Measurements from ENCODE around the gene TBC1D1. TPM values are rescaled to one million over a fixed set of nuclear protein-coding genes. Genes with fewer than 3 reads are reported as not detected.

TBC1D1 gene
- total RNA-seq, 1 experiment from 2014 or later: 89.0 TPM

- no TSS peak for BruUV-seq (replicated peaks)
- POLR2A ChIA-PET (ENCODE audit: unreplicated experiment): no interaction called here
- H3K9me2 ChIP-seq (replicated peaks; ENCODE audit: low read length): no peaks in the 10 kb centered on the region
- H3K27ac ChIP-seq (ENCODE audit: low read length): no peak overlapping the region
- CTCF ChIA-PET: interaction anchor here (0.6 kb wide), 1 partner anchor 37 kb away, joined by 3 read pairs; no protein-coding TSS in a partner anchor
- TF ChIP-seq EZH2 (IDR thresholded peaks at IDR 0.05; ENCODE audit: low read length, unreplicated experiment): no peak
- TF ChIP-seq, protein P1, sequence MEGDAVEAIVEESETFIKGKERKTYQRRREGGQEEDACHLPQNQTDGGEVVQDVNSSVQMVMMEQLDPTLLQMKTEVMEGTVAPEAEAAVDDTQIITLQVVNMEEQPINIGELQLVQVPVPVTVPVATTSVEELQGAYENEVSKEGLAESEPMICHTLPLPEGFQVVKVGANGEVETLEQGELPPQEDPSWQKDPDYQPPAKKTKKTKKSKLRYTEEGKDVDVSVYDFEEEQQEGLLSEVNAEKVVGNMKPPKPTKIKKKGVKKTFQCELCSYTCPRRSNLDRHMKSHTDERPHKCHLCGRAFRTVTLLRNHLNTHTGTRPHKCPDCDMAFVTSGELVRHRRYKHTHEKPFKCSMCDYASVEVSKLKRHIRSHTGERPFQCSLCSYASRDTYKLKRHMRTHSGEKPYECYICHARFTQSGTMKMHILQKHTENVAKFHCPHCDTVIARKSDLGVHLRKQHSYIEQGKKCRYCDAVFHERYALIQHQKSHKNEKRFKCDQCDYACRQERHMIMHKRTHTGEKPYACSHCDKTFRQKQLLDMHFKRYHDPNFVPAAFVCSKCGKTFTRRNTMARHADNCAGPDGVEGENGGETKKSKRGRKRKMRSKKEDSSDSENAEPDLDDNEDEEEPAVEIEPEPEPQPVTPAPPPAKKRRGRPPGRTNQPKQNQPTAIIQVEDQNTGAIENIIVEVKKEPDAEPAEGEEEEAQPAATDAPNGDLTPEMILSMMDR (conservative IDR thresholded peaks at IDR 0.05; ENCODE audit: low read depth, low read length): no peak
- TF ChIP-seq EZH2phosphoT487 (IDR thresholded peaks at IDR 0.05; ENCODE audit: borderline replicate concordance, low read length): no peak
- no peaks in the 10 kb centered on the region for H3K79me2 ChIP-seq (ENCODE audit: low read length)
- ATAC-seq (no peak), DNase-seq (no peak)
- no peaks in the 10 kb centered on the region for H3F3A ChIP-seq (ENCODE audit: low read length, unreplicated experiment)
- no peaks in the 10 kb centered on the region for H3K9me3 ChIP-seq (ENCODE audit: low read length)
- no peak overlapping the region for H3K4me2 ChIP-seq (ENCODE audit: low read length)
- no peaks in the 10 kb centered on the region for H4K20me1 ChIP-seq (ENCODE audit: low read length)
- no peaks in the 10 kb centered on the region for H3K36me3 ChIP-seq (ENCODE audit: low read depth, low read length)
- no peaks in the 10 kb centered on the region for H3K27me3 ChIP-seq (ENCODE audit: low read length)
- H2AFZ ChIP-seq (ENCODE audit: low read length): no peak overlapping the region
- H3K9ac ChIP-seq (ENCODE audit: low read length): no peak overlapping the region
- H3K4me3 ChIP-seq (ENCODE audit: low read length): no peak overlapping the region
- 0 out of 2 replicates have a peak, but pooled peaks cover 8% of the 10 kb centered on the region for H3K4me1 ChIP-seq (ENCODE audit: insufficient read depth, low read length)
- intact Hi-C loops (cut with micrococcal nuclease): no loop called here
These were observed 112.7 kb downstream of the TBC1D1 start for GRCh38 chr4:38003628-38004027.

- 0 out of 2 replicates have a peak, but pooled peaks cover 8% of the 10 kb centered on the region for H3K4me1 ChIP-seq (ENCODE audit: insufficient read depth, low read length)
- H3K9me2 ChIP-seq (replicated peaks; ENCODE audit: low read length): no peaks in the 10 kb centered on the region
- H3K36me3 ChIP-seq (ENCODE audit: low read depth, low read length): no peaks in the 10 kb centered on the region
- H2AFZ ChIP-seq (ENCODE audit: low read length): no peak overlapping the region
- no peak overlapping the region for H3K27ac ChIP-seq (ENCODE audit: low read length)
- intact Hi-C loops (cut with micrococcal nuclease): no loop called here
- no peaks in the 10 kb centered on the region for H3K9me3 ChIP-seq (ENCODE audit: low read length)
- H3F3A ChIP-seq (ENCODE audit: low read length, unreplicated experiment): no peaks in the 10 kb centered on the region
- no peak for TF ChIP-seq EZH2phosphoT487 (IDR thresholded peaks at IDR 0.05; ENCODE audit: borderline replicate concordance, low read length)
- TF ChIP-seq EZH2 (IDR thresholded peaks at IDR 0.05; ENCODE audit: low read length, unreplicated experiment): no peak
- TF ChIP-seq, protein P1 (conservative IDR thresholded peaks at IDR 0.05; ENCODE audit: low read depth, low read length): no peak
- no peaks in the 10 kb centered on the region for H4K20me1 ChIP-seq (ENCODE audit: low read length)
- no peaks in the 10 kb centered on the region for H3K79me2 ChIP-seq (ENCODE audit: low read length)
- no peak overlapping the region for H3K9ac ChIP-seq (ENCODE audit: low read length)
- no peak overlapping the region for H3K4me3 ChIP-seq (ENCODE audit: low read length)
- no peak for ATAC-seq
- no peak overlapping the region for H3K4me2 ChIP-seq (ENCODE audit: low read length)
- ChIA-PET POLR2A (ENCODE audit: unreplicated experiment) (no interaction called here), CTCF (no interaction called here)
- DNase-seq: no peak
- BruUV-seq (replicated peaks): no TSS peak
- H3K27me3 ChIP-seq (ENCODE audit: low read length): no peaks in the 10 kb centered on the region
These were observed 113.2 kb downstream of the TBC1D1 start for GRCh38 chr4:38004062-38004461.

- H3K4me1 ChIP-seq (ENCODE audit: insufficient read depth, low read length): 0 out of 2 replicates have a peak, but pooled peaks cover 8% of the 10 kb centered on the region
- H3K79me2 ChIP-seq (ENCODE audit: low read length): no peaks in the 10 kb centered on the region
- no peak overlapping the region for H3K4me2 ChIP-seq (ENCODE audit: low read length)
- intact Hi-C loops (cut with micrococcal nuclease): no loop called here
- no peak overlapping the region for H3K27ac ChIP-seq (ENCODE audit: low read length)
- ChIA-PET CTCF (no interaction called here), POLR2A (ENCODE audit: unreplicated experiment) (no interaction called here)
- BruUV-seq (replicated peaks): no TSS peak
- no peak overlapping the region for H2AFZ ChIP-seq (ENCODE audit: low read length)
- H3F3A ChIP-seq (ENCODE audit: low read length, unreplicated experiment): no peaks in the 10 kb centered on the region
- H3K9me2 ChIP-seq (replicated peaks; ENCODE audit: low read length): no peaks in the 10 kb centered on the region
- H3K27me3 ChIP-seq (ENCODE audit: low read length): no peaks in the 10 kb centered on the region
- H3K4me3 ChIP-seq (ENCODE audit: low read length): no peak overlapping the region
- no peak for DNase-seq
- H3K9ac ChIP-seq (ENCODE audit: low read length): no peak overlapping the region
- no peaks in the 10 kb centered on the region for H4K20me1 ChIP-seq (ENCODE audit: low read length)
- H3K9me3 ChIP-seq (ENCODE audit: low read length): no peaks in the 10 kb centered on the region
- no peaks in the 10 kb centered on the region for H3K36me3 ChIP-seq (ENCODE audit: low read depth, low read length)
- ATAC-seq: no peak
- TF ChIP-seq EZH2phosphoT487 (IDR thresholded peaks at IDR 0.05; ENCODE audit: borderline replicate concordance, low read length) (no peak), EZH2 (IDR thresholded peaks at IDR 0.05; ENCODE audit: low read length, unreplicated experiment) (no peak)
- TF ChIP-seq, protein P1 (conservative IDR thresholded peaks at IDR 0.05; ENCODE audit: low read depth, low read length): no peak
These were observed 114.0 kb downstream of the TBC1D1 start for GRCh38 chr4:38004887-38005286.

Data from PC-3 (cell line).